DMS153 treated with DMSO at 0.1 percent for 48 hours (cell line): Measurements from ENCODE around the gene ADAM8.
"Not testable (repeated sequence)": the region's sequence is repeated elsewhere in the genome, so short reads cannot be mapped to it uniquely, and the experiment has no call there.

Experiments
- DNase-seq: peaks from one replicate; lab custom pipeline; 2025; ENCODE audit not compliant: unreplicated experiment; lab: John Stamatoyannopoulos, UW

ADAM8 gene

DNA sequence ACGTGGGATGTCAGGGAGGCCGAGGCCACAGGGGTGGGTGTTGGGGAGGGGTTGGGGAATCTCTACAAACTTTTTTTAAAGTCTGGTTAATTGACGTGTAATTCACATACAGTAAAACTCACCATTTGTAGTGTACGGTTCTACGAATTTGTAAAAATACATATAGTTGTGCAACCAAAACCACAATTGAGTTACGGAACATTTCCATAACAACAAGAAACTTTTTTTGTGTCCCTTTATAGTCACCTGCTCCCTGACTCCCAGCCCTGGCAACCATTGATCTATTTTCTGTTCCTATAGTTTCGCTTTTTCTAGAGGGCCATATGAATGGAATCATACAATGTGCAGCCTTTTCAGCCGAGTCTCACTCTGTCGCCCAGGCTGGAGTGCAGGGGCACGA is 41.9 kb downstream of the ADAM8 start:
- DNase-seq: not testable (repeated sequence)

DNA sequence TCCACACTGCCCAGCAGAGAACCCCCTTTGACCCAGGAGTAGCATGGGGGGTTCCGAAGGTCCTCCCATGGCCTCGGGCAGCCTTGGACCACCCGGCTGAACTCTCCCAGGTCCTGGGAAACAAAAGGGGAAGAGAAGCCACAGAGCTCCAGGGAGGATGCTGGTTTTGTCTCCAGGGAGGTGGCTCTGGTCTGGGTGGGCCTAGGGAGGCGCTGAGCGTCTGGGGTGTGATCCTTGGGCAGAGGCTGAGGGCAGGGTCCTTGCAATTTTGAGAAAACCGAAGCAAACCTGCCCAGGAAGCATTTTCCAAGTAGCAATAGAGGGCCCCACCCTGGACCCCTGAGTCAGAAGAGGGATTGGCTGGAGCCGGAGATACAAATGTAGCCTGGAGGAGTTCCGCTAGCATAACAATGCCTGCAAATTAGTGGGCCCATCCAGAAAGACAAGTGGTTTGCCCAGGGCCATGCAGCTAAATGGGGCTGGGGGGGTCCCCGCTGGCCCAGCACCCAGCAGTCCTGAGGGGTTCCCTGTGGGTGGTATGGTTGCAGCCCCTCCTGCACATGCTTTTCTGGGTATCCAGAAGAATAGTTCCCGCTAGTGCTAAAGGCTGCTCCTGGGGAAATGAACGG is 44.6 kb downstream of the ADAM8 start:
- DNase-seq: no peak

- no peak for DNase-seq
Measured at GRCh38 chr10:133231244-133231945, 45.3 kb downstream of the ADAM8 start.

GRCh38 chr10:133230387-133231195 is 46.1 kb downstream of the ADAM8 start:
- DNase-seq: no peak

DNA sequence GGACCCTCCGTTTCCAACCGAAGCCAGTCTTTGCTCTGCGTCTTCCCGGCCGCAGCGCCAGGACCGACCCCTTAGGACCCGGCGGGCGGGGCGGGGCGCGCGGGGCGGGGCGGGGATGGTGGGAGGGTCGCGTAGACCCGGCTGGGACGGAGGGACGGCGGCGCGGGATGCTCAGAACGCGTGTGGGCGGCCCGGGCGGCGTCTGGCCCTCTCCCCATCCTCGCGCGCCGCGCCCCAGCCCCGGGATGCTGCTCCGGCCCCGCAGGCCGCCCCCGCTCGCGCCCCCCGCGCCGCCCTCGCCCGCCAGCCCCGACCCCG is 46.7 kb downstream of the ADAM8 start, which contains the start of gene UTF1:
Gene UTF1, plus strand, starts transcription at position 174 of the 318 bp plus-strand sequence. Its CDS starts 72 bp downstream, at position 246.
- DNase-seq: no peak

DNA sequence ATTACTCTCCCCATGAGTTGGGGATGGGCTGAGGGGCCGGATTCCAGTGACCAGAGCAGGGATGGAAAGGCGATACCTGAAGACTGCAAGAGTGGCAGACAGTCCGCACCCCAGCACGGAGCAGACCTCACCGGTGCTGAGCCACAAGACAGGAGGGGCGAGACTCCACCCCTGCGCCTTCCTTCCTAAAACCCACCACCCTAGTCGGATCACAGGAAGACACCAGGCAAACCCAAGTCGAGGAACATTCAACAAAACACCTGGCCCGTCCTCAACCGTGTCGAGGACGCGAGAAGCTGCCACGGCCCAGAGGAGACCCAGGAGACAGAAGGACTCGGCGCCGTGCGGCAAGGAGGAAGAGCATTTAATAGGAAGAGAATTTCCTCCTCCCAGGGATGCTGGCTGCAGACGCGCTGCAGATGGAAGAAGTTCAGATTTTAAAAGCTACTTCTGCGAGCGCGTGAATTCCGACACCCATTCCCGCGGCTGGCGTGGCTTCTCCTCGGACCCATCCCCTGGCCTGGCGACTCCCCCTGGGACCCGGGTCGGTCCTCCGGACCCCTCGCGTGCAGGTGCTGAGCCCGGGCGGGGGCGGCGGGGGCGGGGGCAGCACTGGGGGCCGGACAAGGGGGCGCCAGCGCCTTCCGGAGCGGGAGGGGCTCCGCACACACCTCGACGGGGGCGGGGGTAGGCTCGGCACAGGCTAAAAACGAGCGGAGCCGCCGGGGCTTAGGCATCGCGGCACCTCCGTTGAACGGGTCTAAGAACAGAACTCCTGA is 47.2 kb downstream of the ADAM8 start:
- no peak for DNase-seq

GRCh38 chr10:133227256-133227655 is 49.4 kb downstream of the ADAM8 start:
- DNase-seq: no peak

- no peak for DNase-seq
Measured at GRCh38 chr10:133226251-133226808, 50.3 kb downstream of the ADAM8 start.

DNA sequence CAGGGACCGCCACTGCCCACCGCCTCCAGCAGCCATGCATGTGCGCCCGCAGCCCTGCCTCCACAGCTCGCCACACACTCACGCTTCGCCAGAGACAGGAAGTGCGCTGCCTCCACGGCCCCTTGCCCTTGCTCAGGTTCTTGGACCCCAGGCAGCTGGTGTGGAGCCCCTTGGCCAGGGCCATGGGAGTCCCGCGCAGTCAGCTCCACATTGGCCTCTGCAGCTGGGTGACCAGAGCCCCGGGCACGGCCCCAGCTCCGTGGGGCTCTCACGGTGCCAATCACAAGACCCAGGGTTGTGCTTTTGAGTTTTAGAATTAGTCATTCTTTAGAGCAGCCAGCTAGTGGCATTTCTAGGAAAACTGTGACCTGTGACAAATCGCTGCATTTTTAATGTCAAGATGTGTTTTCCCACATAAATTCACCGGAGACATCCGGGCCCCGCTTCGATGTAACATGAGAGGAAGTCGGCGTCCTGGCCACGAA is 50.9 kb downstream of the ADAM8 start:
- no peak for DNase-seq

- no peak for DNase-seq
Measured at GRCh38 chr10:133224756-133225372, 51.8 kb downstream of the ADAM8 start.

DNA sequence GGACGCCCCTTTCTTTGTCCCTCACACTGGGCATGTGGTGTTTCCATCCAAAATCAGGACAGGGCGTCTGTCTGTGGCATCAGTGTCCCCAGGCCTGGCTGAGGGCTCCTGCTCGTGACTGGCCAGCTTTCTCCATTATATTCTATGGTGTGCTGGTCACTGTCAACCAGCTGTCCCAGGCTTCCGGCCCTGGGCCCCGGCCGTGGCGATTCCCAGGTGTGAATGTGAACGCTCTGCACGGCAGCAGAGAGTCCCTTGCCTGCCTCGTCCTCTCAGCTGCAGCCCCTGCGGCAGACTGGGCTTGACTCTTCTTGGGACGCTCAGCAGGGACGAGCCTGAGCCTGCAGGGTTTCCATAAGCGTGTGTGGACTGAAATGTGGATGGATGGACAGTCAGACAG is 52.6 kb downstream of the ADAM8 start:
- DNase-seq: no peak

- not testable (repeated sequence) for DNase-seq
Measured at GRCh38 chr10:133221756-133222155, 54.9 kb downstream of the ADAM8 start.

GRCh38 chr10:133221331-133221730 is 55.3 kb downstream of the ADAM8 start:
- no peak for DNase-seq

GRCh38 chr10:133219782-133220181 is 56.9 kb downstream of the ADAM8 start:
- DNase-seq: no peak

DNA sequence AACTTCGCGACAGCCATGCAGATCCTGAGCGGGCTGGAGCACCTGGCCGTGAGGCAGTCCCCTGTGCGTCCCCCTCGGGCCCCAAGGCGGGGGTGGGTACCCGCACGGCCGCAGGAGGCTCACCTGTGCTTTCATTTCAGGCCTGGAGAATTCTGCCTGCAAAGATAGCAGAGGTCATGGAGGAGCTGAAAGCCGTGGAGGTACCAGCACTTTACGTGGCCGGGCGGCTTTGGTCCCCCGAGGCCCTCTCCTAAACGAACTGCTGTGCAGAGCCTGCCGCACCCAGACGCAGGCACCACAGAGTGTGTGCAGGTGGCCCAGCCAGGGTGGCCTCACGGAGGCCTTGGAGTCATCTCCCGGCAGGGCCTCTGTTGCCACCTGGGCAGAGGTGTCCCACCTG is 57.8 kb downstream of the ADAM8 start:
- DNase-seq: no peak

DNA sequence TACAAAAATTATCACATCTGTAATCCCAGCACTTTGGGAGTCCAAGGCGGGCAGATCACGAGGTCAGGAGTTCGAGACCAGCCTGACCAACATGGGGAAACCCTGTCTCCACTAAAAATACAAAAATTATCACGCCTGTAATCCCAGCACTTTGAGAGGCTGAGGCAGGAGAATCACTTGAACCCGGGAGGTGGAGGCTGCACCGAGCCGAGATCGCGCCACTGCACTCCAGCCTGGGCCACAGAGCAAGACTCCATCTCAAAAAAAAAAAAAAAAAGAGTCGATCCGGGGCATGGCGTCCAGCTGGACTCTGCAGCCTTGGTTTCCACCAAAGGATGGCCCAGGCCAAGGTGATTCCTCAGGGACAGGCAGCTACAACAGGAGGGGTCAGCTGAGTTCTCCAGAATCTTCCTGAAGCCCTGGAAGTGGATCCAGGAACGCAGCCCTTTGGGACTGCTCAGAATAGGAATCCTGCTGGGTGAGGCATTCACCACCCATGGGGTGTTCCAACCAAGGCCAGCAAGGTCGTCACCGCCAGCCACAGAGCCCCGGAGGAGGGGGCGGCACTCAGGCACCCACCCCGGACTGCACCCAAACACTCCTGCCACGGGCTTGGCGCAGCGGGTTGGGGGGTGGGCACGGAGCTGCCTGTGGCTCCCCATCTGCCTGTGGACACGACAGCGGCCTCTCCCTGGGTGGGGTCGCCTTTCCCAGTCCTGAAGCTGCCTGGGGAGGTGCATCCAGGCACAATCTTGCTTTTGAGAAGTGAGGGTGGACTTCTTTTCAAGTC is 58.7 kb downstream of the ADAM8 start:
- DNase-seq: no peak

GRCh38 chr10:133216776-133217175 is 59.9 kb downstream of the ADAM8 start:
- no peak for DNase-seq

DNA sequence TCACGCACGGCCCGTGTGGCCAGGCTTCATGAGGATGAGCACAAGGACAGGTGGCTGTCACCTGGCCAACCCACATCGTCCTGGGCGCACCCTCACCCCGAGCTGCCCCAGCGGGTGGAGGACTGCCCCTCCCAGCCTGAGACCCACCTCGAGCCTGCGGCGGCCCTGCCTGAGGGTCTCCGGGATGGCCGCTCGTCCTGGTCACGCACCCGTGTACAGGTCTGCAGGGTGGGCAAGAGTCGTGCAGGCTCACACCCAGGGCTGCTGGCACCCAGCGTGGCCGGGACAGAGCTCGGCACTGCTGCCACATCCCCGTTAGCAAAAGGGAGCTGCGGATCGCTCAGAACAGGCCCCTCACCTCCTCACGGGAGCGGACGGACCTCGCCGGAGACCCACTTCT is 61.1 kb downstream of the ADAM8 start:
- DNase-seq: no peak
